ENCODE data around the gene BARHL1.
"Not testable (repeated sequence)": the region's sequence is repeated elsewhere in the genome, so short reads cannot be mapped to it uniquely, and the experiment has no call there.

Gene BARHL1

DNA sequence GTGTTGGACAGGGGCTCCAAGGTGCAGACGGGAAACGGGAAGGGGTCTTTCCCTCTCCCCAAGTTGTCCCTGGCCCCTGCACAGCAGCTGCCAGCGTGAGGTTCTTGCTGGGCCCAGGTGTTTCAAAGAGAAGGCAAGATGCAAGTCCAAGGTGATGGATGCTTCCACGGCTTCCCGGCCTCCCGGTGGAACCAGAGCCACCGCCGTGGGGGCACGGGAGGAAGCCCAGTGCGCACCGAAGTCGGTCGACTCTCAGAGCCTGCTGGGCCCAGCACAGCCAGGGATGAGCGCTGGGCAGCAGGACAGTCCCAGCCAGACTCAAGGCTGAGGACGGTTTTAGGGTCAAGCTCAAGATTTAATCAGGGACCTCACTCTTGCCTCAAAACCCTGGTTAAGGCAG lies 25.2 kb upstream of the BARHL1 start:
- no peak for DNase-seq

DNA sequence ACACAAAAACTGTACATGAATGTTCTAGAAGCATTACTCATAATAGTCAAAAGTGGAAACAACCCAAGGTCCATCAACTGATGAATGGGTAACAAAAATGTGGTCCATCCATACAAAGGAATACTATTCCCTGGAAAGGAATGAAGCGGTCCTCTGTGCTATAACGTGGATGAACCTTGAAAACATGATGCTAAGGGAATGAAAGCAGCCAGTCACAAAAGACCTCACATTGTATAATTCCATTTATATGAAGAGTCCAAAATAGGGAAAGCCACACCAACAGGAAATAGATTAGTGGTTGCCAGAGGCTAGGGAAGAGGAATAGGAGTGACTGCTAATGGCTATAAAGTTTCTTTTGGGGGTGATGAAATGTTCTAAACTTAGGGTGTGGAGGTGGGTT lies 22.7 kb upstream of the BARHL1 start:
- DNase-seq = no peak

DNA sequence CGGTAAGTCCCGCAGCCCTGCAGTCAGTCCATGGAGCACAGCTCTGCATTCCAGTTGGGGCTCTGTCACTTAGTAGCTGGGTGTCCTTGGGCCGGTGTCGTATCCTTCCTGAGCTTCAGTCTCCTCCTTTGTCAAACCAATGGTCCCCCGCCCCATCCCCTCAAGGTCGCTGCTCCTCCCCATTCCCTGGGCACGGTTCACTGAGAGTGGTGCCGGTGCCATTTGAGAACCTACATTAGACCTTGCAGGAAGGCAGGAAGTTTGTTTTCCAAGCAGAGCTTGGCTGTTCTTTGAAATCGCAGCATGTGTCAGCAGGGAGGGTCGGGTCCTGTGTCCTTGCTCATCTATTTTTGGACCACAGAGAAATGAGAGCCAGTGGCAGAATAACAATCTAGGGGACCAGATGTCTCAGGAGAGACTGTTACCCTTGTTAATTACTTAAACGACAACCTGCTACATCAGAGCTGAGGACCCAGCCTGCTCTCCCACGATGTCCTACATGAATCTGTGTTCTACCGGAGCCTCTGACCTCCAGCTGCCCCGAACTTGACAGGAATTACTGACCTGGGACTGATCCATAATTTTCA lies 21.7 kb upstream of the BARHL1 start:
- DNase-seq = no peak

DNA sequence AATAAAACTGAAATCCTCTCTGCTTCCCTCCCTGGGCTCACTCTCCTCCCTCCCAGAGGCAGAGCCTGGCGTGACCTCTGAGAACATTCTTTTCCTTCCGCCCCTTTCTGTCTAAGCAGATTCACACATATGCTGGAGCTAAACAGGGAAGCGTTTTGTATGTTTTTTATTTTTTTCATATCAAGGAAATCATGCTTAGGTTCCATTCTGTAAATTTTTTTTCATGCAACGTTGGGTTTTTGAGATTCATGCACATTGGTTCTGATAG lies 20.2 kb upstream of the BARHL1 start:
- no peak for DNase-seq

DNA sequence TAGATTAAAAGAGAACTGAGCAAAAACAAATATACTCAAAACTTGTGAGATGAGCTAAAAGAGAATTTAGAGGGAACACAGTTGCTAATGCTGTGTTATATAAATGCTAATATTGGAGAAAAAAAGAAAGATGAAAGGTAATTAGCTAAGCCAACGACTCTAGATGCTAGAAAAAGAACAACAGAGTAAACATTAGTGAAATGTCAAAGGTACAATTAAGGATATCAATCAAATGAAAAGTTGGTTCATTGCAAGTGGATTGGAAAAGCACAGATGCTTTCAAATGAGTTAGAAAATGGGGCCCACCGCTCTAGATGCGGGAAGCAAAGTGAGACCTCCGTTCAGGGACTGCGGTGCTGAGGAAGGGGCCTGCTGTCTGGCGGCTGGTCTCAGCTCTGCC lies 17.9 kb upstream of the BARHL1 start:
- DNase-seq = no peak

DNA sequence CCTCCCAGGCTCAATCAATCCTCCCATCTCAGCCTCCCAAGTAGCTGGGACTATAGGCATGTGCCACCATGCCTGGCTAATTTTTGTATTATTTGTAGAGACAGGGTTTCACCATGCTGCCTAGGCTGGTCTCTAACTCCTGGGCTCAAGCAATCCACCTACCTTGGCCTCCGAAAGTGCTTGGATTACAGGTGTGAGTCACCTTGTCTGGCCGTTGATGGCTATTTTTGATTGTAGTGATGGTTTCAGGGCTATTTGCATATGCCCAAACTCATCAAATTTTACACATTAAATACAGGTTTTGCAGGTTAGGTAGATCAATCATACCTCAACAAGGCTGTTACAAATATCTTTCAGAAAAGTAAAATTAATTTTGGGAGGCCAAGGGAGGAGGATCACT lies 13.6 kb upstream of the BARHL1 start:
- not testable (repeated sequence) for DNase-seq

DNA sequence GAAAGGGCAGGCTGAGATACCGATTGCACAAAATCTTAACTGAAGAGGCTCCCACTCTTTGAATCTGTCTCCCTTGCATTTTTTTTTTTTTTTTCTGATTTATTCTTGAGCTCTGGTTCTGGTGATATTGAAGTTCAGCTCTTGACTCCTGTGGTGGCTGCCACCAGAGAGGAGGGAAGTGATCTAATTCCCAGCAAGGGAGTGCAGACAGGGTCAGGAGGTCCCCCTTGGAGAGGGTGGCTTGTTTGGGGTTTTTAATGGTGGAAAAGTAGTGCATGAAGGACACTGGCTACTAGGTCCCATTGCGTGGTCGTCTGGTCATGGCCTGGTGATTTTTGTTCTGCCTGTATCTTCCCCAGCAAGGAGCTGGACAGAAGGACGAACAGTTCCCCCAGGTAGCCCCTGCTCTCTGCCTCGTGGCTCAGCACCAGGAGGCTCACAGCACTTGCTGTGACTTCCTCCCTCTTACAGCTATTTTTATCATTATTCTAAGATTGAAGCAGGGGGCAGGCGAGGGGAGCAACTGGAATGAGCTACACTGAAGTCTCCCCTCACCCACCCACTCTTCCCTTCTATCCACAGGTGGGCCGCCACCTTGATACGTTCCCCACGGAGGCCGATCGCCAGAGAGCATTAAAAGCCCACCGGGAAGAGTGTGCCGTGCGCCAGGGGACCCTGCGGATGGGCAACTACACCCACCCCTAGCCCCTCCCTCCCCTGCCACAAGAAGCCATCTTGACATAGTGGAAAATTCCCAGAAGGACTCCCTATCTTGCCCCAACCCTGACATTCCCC lies 10.4 kb upstream of the BARHL1 start:
- DNase-seq = no peak

DNA sequence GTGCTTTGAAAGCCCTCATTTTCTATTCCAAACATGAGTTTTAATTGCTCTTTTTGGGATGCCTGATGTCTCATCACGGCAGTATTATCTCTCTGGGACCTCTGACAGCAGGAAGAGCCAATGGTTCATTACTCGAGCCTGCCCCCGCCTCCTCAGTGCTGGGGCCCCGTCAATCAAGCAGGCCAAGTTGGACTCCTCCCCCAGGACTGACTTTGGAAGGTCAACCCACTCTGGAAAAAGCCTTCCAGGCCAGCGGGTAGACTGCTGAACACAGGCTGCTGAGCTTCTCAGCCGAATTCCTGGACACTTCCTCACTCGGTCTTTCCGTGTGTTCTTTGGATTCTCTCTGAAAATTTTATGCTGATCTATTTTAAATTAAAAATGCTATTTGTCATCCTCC lies 9.5 kb upstream of the BARHL1 start:
- DNase-seq = no peak

DNA sequence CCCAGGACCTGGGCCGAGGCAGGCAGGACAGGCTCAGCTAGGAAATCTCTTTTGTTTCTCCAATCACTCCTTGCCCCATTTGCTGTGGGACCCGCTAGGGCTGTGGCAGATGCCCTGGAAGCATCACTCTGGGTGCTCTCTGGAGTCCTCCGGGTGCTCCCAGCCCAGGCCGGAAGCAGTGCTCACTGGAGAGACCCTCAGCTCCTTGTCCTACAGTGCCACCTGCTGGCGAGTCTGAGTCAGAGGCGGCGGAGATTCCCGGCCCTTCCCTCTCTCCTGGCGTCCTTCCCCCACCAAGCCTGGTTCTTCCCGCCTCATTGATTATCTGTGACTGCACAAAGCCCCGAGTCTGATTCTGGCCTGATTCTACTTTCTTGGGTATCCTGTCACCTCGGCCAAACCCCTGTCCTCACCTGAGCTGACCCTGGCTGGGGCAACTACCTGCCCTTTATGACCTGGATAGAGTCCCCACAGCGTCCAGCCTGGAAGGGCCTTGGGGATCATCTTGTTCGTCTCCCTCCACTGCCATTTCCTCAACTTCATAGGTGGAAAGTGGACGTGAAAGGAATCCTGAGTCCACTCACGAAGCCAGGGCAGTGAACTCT lies 7.3 kb upstream of the BARHL1 start:
- no peak for DNase-seq

DNA sequence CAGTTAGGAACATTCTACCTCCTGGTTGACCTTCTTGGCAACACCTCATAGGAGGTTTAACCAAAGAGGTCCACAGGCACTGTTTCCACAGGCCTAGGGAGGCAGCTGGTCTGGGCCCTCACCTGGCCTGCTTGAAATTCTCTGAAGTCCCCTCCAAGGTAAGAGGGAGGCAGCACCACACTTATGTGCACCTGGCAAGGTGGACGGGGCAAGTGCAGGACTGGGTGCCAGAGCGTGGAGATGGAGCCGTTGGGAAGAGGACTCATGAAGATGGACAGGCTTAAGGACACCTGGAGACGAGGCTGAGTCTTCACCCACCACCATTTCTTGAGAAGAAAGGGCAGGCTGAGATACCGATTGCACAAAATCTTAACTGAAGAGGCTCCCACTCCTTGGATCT lies 6.6 kb upstream of the BARHL1 start:
- no peak for DNase-seq

DNA sequence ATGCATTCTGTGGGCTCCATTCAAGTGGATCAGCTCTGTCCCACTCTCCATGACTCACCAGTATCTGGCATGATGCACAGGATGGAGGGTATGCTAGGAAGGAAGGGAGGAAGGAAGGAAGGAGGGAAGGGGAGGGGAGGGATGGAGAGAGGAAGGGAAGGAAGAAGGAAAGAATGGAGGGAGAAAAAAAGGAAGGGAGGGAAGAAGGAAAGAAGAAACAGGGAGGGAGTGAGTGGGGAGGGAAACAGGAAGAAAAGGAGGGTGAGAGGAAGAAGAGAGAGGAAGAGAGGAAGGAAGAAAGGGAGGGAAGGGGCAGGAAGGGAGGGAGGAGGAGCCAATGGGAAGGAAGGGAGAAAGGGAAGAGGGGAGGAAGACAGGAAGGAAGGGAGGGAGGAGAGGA lies 5.3 kb upstream of the BARHL1 start:
- no peak for DNase-seq

DNA sequence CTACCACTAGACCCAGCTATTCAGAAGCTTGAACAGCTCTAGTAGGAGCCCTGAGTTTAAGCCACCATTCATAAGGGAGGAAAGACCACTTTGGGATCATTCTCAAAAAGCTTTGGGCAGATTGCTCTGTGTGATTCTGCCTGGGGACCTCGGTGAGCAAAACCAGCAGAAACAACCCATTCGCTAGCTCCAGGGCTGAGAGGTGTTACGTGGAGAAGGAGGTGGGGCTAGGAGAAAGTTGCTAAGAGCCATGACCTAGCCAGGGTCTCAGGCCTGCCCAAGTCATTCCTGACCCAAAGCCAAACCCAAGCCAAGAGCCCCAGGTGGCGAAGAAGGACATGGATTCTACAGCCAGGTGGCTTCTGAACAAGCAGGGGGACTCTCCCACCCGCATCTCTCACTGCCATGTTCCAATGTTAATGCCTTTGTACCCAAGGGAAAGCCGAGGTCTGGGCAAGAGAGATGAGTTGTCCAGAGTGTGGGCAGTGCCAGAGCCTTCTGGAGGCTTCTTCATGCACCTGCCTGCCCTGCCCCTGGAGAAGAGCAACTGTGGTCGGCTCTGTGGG lies 4.0 kb upstream of the BARHL1 start:
- DNase-seq = no peak

DNA sequence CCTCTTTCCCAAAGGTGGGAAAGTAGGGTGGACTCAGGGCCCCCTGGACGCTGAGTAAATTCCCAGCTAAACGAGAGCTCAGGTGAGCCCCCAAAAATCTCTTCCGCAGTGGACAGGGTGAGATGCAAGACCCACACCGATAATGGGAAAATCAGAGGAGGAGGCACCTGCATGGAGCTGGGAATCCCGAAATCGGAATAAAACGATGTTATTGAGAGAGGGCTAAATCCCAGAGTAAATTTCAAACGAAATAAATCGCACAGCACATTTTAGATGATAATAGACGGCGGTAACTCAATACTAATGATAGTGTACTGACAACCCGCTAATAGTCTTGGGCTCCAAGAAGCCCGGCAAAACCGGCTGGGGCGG lies 3.0 kb upstream of the BARHL1 start:
- no peak for DNase-seq

DNA sequence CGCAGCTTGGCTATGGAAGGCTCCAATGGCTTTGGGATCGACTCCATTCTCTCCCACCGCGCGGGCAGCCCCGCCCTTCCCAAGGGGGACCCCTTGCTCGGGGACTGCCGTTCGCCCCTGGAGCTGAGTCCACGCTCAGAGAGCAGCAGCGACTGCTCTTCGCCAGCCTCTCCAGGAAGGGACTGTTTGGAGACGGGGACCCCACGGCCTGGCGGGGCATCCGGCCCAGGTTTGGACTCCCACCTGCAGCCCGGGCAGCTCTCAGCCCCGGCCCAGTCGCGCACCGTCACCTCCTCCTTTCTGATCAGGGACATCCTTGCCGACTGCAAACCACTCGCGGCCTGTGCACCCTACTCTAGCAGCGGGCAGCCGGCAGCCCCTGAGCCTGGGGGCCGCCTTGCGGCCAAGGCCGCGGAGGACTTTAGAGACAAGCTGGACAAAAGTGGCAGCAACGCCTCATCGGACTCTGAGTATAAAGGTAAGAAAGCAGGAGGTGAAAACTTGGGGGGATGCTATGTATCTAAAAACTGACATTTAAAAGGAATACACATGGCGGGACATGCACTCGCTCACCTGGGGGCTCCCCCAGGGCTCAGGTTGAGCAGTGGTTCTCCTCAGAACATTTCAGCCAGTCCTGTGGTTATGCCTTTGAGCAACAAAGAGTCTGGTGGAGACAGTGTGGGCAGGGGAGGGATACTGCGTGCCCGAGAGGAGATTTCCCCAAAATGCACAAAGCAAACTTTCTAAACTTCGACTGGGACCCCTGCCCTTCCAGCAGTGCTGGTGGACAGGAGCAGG lies 579 bp downstream of the BARHL1 start:
- no peak for DNase-seq

DNA sequence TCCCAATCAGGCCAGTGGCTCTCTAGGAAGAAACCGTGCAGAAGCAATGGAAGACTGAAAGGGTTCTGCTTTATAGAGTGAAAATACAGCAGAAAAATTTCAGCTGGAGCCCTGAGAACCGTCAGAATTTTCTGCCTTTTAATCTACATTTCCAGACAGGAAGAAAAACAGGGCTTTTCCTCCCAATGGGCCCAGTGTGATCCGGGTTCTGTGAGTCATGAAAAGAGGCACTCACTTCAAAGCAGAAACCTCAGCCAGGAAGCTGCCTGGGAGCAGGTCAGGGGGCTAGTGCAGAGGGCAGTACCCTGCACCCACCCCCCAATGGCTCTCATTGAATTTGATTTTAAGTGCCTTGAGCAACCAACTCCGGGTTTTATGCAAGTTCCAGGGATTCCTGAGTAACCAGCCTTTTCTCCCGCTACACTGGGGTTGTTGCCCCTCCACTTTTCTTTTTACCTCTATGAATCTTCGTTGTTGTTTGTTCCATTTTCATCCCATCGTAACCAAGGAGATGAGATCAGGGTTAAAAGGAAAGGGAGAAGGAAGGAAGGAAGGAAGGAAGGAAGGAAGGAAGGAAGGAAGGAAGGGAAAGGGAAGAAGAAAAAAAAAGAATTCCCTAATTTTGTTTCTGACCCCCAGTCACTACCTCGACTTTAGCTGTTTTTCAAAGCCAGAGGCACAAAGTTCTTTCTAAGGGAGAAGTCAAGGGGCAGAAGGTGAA lies 1.3 kb downstream of the BARHL1 start:
- no peak for DNase-seq

DNA sequence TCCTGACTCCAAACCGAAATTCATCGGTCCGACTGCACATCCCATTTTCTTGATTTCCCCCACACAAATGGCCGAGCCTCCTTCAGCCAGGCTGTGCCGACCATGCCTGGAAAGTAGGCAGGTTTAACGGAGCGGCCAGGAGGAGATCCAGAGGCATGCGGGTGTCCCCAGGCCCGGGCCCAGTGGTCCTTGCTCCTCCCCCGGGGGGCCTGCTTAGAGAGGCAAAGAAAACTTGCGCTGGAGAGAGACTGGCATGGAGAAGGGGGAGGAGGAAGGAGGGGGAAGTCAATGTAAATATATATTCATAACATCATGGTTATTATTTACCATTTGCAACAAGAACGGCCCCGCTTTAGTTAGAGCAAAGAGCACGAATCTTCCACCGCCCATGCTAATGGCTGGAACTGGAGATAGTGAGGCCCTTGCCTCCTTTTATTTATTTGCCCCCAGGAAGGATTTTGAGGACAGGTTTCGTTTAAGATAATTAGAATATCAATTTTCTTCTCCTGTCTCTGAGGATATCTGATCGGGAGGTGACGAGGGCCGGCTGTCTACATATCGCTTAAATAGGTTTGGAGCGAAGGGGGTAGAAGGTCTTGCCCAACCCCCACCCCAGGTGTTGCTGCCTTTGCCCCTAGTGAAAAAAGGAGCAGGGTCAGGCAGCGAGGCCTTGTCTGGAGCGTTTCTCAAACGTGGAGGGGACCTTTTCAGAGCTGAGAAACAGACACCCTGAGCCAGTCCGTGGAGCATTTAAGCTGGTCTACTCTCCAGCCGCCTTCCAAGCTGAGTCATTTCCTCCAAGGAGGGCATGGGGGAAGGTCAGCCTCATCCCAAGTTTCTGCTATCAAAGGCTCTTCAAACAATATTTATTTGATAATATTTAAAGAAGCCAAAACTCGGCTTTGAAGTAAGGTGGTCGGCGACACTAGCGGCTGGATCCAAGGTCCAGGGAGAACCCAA lies 2.5 kb downstream of the BARHL1 start:
- DNase-seq = no peak

DNA sequence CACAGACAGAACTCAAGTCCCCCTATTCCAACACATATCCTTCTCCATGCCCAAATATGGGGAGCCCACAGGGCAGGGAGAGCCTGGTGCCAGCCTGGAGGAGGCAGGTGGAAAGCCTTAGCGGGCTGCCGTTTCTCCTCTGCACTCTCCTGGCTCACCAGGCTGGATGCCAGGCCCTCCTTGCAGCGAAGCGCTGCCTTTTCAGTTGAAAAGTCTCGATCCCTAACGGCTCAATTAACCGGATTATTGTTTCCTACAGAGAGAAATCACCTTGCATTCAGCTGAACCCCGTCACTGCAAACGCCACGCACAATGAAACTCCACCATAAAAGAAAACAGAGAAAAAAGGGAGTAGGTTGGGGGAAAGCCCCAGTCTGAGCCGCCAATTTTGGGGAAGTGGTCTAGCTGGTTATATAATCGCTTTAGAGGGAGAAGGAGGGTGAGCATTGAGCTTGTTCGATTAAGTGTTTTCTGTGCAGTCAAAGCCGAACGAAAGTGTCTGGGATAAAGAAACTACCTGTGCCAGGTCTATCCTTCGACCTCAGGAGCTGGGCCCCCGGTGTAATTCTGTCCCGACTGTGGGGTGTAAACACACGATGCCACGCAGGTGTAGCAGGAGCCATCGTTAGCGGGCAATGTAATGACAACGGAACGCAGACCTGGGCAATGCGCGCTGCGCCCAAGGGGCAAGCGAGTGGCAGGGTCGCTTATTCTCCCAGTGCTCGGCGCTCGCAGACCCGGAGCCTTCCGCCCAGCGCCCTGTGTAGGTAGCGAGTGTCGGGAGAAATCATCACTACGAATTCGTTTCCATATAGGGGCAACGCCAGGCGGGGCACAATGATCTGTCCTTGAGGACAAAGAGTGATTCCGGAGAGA lies 3.8 kb downstream of the BARHL1 start:
- no peak for DNase-seq

DNA sequence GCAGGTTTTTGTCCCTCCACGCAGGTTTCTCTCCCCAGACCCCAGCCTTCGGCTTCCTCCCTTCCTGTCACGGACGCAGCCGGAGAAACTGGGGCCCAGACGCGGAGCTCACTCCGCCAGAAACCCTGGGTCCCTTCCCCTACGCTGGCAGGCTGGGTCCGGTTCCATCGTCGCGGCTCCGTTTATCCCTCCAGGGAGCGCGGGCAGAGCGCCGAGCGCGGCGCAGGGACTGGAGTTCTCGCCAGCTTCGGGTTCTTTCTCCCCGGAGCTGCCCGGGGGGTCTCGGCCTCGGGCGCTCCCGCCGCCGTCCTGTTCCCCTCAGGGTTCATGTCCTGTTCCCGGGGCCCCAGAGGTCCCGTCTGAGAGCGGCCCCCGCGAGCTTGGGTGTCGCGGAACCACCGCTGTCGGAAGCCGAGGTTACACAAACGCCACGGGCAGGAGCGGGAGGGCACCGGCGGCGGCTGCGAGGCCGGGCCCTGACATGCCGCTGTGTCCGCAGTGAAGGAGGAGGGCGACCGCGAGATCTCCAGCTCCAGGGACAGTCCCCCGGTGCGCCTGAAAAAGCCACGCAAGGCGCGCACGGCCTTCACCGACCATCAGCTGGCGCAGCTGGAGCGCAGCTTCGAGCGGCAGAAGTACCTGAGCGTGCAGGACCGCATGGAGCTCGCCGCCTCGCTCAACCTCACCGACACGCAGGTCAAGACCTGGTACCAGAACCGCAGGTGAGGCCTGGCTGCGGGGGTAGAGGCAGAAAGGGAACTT lies 4.6 kb downstream of the BARHL1 start:
- no peak for DNase-seq

DNA sequence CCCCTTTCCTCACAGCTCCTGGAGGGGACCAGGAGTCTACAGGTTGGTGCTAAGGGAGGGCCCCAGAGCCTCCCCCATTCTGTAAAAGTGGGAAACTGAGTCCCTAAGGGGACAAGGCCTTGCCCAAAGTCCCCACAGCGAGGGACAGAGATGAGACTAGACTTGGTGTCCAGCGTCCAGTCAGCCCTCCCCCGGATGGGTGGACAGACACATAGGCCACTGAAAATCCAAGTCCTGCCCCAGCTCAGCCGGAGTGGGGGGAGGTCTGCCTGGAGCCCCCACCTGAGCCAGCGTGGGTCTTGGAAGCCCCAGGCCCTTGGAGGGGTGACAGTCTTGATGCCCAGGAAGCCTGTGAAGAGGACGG lies 5.2 kb downstream of the BARHL1 start:
- no peak for DNase-seq

DNA sequence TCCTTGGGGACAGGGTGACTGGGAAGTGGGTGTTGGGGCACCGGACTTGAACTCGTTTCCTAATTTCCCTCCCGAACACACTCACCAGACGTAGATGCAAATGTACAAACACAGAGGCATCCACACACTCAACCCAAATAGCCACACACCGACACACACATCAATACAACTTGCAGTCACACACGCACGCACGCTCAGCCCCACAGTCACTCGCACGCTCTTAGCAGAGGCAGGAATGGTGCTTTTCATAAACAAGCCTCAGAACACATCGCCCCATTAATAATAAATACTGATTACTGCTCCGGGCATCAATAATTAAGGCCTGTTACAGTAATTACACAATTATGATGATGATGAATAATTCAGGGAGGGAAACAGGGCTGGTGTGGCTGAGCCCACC lies 5.7 kb downstream of the BARHL1 start:
- no peak for DNase-seq

Data from NCI-H187 treated with DMSO at 0.1 percent for 48 hours (cell line).